GM21390 (cell line): ENCODE results near the gene ADGRV1.
"Not testable (repeated sequence)": the region's sequence is repeated elsewhere in the genome, so short reads cannot be mapped to it uniquely, and the experiment has no call there.

Source experiments
- ATAC-seq: cut with Tn5 transposase; IDR thresholded peaks from one replicate; pipeline ENCODE4 v1.9.1; 2021; ENCODE audit not compliant: unreplicated experiment

The ADGRV1 gene

DNA sequence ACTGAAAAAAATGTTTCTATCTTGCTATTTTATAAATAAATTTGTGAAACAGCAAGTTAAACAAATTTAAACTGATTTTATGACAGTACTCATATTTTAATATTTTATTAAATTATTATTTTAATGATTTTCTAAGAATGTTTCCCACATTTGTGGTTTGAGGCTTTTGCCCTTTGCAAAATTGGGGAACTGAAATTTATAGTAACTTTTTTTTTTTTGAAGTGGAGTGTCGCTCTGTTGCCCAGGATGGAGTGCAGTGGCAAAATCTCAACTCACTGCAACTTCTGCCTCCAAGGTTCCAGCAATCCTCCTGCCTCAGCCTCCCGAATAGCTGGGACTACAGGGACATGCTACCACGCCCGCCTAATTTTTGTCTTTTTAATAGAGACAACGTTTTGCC, 7.2 kb upstream of the ADGRV1 start:
- ATAC-seq = no peak

DNA sequence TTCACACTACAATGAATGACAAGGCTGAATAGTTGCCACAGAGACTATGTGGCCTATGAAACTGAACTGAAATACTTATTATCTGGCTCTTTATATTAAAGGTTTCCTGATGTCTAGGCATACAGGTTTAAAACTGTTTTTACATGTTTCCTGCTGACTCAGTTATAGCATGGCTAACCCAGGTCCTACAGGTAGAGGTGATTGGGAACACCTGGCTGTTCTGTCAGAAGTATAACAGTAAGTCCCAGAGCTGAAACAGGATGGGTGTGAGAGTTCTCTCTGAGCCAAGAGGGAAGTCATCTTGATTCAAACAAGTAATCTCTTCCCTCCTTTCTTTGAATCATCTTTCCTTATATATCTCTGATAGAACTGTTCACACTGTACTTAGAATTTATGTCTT, 4.9 kb upstream of the ADGRV1 start:
- no peak for ATAC-seq

DNA sequence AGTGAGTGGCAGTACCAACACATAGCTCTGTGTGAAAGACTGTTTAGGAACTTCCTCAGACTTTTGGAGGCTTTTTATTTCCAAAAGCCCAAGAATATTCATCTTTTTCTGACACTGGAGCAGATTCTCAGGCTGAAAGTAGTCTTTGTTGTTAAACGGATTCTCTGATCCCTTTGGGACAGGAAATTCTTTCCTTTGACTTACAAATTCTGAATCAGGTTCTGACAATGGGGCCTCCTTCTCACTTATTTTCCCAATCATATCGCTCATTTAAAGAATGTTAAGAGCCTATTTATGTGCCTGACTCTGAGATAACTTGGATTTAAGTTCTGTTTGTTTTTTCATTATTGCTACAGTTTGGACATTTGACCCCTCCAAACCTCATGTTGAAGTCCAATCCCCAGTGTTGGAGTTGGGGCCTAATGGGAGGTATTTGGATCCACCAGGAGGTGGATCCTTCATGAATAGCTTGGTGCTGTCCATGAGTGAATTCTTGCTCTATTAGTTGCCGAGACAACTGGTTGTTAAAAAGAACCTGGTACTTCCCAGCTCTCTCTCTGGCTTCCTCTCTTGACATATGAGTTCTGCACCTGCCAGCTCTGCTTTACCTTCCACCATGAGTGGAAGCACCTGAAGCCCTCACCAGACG, 4.1 kb upstream of the ADGRV1 start:
- no peak for ATAC-seq

DNA sequence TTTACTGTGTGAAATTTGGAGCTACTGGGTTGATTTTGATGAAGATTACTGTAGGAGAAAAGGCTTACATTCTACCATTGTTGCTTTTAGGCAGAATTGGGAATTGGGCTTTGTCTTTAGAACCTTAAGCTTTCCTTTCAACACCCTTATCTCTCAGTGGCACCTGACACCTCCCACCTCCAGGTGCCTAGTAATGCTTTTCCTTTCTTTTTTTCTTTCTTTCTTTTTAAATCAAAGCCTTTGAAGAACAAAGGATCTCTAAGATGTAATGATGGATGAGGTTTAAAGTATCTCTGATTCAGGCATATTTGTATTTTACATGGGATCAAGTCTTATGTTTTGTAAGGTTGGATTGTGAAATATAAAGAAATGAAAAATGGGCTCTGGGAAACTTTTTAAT, 2.9 kb upstream of the ADGRV1 start:
- ATAC-seq = no peak

DNA sequence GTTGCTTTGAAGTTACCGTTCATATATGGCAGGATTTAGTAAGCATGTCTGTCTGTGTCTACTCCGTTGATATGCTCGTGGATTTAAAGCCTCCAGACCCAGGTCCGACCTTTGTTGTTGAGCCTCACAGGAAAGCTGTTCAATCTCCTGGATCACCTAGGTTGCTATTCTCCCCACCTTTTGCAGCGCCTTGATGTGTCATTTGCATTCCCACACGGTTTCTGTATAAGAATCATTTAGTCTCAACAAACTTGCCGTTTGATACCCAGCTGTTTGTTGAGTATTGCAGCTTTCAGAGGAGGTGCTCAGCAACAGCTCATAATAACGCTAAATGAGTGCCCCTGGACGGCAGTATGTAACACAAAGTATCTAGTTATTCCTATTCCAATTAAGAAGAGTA, 1.2 kb upstream of the ADGRV1 start:
- no peak for ATAC-seq

DNA sequence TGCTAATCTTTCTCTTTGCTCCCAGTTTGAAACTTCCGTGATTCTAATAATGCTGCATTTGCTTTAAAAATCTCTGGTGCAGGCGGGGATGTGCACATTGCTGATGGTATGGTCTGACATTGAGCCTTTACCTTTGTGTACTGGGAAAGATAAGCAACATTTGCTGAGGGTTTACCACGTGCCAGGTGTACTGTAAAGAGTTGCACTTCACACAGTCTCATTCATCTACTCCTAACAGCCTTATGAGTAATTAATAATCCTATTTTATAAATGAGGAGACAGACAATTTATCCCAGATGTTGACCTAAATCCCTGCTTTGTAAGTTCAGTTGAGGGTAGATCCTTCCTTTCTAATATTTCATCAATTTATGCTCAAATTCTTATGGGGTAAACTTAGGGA, 726 bp upstream of the ADGRV1 start:
- no peak for ATAC-seq

DNA sequence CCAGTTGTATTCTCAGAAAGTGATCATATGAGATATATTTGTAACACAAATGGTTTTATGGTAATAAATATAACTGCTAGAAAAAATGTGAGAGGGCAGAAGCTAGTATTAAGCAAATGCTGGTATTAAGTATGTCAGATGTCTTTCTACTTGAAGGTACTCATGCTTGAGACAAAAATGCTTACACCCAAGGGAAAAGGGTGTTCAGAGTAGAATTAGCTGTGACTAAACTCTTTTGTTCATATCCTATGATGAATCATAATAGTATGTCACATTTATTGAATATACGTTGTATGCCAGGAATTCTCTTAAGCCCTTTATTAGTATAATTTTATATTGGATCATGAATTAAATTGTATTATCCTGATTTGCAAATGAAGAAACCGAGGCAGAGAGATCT, 2.2 kb downstream of the ADGRV1 start:
- ATAC-seq = no peak

DNA sequence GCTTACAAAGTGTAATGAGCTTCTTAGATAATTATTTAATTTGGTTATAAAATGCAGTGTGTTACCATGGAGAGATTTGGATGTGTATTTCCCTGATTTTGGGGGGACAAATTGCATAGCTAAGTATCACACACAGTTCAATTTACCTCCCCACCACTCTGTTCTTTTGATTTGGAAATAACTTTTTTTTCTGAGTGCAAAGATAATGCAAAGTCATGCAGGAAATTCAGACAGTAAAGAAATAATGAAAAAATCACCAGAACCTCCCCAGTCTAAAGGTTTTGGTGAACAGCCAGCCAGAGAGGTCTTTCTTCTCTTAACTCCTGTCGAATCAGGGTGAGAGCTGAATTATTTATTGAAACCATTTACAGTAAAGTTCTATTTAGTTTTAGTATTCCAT, 3.2 kb downstream of the ADGRV1 start:
- no peak for ATAC-seq

DNA sequence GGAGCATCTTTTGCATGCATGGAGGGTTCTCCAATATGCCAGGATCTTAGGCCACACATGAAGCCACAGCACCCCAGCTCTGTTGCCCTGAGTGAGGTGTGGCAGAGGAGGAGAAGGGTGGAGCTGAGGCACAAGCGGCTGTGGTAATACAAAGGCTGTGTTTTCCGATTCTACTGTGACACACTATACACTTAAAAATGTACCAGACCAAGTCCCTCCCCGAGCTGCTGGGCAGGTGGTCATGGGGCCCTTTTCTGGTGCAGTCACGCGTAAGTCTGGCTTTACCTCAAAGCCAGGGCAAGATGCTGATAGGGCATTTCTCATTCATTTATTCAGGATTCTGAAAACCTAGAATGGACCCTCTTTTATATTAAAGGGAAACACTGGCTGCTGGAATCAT, 3.7 kb downstream of the ADGRV1 start:
- ATAC-seq = no peak

DNA sequence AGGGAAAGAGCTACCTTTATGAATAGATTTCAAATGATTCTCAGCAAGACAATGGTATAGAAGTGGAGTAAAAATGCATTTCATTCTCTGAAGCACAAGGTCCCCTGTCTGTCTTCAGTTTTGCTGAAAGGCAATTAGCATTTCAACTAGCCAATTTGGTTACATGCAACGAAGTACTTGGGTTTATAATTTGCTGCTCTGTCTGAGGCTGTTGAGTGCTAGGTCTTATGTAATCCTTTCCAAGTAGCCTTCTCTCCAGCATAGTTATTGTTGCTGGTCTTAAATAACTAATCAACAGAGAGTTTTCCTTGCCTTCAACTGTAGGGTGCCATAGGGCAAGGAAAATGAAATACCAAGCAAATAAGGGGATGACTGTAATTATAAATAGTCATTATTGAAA, 4.5 kb downstream of the ADGRV1 start:
- no peak for ATAC-seq

DNA sequence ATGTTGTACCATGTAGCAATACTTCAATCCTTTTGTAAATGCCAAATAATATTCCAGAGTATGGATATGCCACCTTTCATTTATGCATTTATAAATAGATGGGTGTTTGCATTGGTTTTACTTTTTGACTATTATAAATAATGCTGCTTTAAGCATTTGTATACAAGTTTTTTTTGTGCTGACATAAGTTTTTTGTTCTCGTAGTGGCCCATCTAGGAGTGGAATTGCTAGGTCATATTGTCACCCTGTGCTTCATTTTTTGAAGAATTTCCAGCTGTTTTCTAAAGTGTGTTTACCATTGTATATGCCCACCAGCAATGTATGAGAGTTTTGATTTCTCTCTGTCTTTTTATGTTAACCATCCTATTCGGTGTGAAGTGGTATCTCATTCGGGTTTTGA, 6.9 kb downstream of the ADGRV1 start:
- ATAC-seq = no peak

DNA sequence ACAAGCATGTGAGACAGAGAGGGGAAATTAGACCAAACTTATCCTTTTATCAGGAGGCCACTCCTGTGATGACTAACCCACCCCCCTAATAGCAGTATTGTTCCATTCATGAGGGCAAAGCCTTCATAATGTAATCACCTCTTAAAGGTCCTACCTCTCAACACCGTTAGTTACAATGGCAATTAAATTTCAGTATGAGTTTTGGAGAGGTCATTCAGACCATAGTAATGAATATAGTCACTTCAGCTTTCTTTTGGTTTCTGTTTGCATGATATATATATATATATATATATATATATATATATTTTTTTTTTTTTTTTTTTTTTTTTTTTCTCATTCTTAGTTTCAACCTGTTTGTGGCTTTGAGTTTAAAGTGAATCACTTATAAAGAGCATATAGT, 10.5 kb downstream of the ADGRV1 start:
- no peak for ATAC-seq

DNA sequence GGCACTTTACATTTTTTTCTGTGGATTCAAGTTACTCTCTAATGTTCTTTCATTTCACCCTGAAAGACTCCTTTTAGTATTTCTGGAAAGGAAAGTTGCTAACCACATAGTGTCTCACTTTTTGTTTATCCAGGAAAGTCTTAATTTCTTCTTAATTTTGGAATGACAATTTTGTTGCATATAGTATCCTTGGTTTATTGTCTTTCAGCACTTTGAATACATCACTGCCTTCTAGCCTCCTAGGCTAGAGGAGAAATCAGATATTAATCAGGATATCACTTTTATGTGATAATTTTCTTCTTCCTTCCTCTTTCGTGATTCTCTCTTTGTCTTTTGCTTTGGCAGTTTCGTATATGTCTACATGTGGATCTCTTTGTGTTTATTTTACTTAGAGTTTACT, 11.4 kb downstream of the ADGRV1 start:
- no peak for ATAC-seq

DNA sequence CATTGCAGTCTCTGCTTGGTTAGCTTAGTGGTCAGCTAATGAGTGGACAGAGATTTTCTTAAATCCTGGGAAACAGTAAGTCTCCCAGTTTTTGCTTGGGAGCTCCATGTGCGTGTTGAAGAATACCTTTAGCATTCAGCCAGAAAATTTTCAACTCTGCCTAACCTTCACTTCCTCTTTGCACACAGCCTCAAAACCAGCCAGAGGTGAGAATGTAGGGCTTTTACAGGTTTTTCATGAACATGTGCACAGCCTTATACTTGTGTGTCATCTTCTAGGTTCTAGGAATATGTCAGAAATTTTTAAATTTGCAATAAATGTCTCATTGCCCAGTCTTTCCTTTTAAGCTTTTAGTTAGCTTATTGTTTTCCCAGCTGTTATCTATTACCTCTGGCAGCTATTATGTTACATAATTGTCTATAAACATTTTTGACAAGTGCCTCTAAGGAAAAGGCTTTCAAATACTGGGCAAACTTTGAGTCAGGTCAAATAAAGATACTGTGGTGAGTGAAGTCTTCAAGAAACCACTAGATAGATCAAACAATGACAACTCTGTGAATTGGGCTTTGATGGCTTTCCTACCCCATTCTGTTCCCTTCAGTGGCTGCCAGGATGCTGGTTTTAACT, 12.7 kb downstream of the ADGRV1 start:
- ATAC-seq = no peak

DNA sequence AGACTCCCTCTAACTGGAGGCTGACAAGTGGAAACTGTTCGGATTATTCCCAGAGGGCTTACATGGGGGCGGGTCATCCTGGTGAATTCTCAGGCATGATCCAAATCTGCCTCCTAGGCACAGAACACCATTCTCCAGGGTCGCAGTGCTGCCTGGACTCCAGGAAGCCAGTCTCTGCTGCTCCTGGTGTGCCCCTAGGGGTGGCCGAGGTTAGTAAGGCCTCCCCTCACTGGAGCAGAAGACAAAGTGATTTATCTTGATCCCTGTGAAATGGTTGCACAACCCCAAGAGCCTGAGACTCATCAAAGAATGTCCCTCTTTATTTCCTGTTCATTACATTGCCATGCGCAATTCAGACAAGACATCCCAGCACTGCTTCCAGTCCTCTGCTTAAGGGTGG, 17.1 kb downstream of the ADGRV1 start:
- no peak for ATAC-seq

DNA sequence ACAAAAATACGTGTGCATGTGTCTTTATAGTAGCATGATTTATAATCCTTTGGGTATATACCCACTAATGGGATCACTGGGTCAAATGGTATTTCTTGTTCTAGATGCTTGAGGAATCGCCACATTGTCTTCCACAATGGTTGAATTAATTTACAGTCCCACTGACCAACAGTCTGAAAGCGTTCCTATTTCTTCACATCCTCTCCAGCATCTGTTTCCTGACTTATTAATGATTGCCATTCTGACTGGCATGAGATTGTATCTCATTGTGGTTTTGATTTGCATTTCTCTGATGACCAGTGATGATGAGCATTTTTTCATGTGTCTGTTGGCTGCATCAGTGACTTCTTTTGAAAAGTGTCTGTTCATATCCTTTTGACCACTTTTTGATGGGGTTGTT, 18.0 kb downstream of the ADGRV1 start:
- ATAC-seq = not testable (repeated sequence)

DNA sequence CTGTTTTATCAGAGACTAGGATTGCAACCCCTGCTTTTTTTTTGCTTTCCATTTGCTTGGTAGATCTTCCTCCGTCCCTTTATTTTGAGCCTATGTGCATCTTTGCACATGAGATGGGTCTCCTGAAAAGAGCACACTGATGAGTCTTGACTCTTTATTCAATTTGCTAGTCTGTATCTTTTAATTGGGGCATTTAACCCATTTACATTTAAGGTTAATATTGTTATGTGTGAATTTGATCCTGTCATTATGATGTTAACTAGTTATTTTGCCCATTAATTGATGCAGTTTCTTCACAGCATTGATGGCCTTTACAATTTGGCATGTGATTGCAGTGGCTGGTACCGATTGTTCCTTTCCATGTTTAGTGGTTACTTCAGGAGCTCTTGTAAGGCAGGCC, 21.3 kb downstream of the ADGRV1 start:
- not testable (repeated sequence) for ATAC-seq

DNA sequence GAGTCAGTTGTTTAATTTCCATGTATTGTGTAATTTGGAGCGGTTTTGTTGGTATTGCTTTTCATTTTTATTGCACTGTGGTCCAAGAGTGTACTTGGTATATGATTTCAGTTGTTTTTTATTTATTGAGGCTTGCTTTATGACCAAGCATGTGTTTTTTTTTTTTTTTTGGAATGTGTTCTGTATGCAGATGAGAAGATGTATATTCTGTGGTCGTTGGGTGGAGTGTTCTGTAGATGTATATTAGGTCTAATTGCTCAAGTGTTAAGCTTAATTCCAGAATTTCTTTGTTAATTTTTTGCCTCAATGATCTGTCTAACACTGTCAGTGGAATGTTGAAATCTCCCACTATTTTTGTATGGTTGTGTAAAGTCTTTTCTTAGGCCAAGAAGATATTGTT, 23.4 kb downstream of the ADGRV1 start:
- no peak for ATAC-seq

DNA sequence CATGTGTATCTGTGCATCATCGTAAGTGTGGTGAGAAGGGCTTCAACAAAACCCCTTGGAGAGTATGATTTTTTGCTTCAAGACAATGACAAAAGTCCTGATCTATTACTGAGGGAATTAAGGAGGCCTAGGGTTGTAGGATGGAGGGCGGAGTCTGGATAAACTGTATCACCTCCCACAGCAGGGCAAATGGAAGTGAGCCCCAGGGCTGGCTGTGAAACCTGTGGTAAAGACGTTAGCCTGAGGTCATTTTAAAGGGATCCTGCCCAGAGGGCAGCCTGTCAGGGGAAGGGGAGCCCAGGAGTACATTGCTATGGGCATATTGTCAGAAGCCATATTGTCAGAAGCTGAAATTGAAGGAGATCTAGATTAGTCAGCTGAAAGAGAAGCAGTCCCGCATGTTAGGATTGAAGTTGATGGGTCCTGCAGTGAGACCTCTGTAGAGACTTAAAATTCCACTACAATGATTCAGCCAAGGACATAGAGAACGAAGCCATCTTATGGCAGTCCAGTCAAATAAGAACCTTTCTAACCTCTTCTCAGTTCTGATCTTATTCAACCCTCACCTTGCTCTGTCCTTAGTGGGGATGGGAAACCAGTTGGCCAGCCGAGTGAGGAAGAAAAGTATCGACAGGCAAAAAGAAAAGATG, 26.9 kb downstream of the ADGRV1 start:
- ATAC-seq = no peak

DNA sequence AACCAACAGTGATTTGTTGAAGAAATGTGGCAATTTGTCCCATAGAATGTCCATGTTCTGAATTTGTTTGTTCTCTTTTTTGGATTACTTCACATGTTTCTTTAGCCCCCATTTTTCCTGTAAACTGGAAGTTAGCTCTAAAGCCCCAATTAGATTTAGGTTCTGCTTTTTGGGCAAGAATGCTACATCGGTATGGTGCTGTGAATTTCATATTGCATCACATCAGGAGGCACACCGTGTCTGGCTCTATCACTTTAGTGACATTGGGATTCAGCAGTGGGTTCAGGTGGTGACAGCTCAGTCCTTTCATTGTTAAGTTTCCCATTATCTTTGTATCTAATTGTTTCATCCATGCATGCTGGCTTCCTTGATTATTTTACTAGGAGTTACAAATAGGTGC, 27.9 kb downstream of the ADGRV1 start:
- no peak for ATAC-seq

DNA sequence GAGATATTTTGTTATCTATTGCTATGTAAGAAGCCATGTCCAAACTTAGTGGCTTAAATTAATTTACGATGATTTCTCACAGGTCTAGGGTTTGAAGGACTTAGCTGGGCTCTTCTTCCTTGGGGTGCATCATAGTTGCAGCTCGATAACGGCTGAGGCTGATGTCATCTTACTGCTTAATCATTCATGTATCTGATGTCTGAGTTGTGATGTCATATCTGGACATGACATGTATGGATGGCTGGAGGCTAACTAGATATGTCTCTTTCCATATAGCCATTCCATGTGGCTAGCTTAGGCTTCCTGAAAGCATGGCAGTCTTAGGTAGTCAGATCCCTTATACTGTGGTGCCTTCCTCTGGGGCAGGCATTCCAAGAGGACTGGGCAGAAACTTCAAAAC, 31.6 kb downstream of the ADGRV1 start:
- no peak for ATAC-seq

DNA sequence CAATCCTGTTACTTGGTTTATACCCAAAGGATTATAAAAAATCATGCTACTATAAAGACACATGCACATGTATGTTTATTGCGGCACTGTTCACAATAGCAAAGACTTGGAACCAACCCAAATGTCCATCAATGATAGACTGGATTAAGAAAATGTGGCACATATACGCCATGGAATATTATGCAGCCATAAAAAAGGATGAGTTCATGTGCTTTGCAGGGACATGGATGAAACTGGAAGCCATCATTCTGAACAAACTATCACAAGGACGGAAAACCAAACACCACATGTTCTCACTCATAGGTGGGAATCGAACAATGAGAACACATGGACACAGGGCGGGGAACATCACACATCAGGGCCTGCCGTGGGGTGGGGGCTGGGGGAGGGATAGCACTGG, 34.5 kb downstream of the ADGRV1 start:
- not testable (repeated sequence) for ATAC-seq

DNA sequence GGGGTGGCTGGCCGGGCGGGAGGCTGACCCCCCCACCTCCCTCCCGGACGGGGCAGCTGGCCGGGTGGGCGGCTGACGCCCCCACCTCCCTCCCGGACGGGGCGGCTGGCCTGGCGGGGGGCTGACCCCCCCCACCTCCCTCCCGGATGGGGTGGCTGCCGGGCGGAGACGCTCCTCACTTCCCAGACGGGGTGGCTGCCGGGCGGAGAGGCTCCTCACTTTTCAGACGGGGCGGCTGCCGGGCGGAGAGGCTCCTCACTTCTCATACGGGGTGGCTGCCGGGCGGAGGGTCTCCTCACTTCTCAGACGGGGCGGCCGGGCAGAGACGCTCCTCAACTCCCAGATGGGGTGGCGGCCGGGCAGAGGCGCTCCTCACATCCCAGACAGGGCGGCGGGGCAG, 37.2 kb downstream of the ADGRV1 start:
- ATAC-seq = not testable (repeated sequence)
